Nephron (organoid): ENCODE measurements around the gene C16orf89.
A peak's percentile ranks its signal among the peaks of the same experiment; 100 is the strongest.

Experiments
- H3K27ac Mint-ChIP-seq, 3 experiments: 2 replicates each; pipeline ENCODE4 v1.8.0; 2020; ENCODE audit warnings: mixed read lengths in 3 of 3, mild to moderate bottlenecking in 2 of 3, moderate library complexity in 1 of 3
- H3K27me3 Mint-ChIP-seq: 2 replicates; pipeline ENCODE4 v1.8.0; 2021; ENCODE audit warnings: low read depth, mild to moderate bottlenecking, moderate library complexity, mixed read lengths
- H3K36me3 Mint-ChIP-seq: 2 replicates; pipeline ENCODE4 v1.8.0; 2020; ENCODE audit warnings: low read depth, mixed read lengths
- H3K4me1 Mint-ChIP-seq: 2 replicates; pipeline ENCODE4 v1.8.0; 2020; ENCODE audit warnings: mixed read lengths
- H3K4me3 Mint-ChIP-seq, 3 experiments: 2 replicates each; pipeline ENCODE4 v1.8.0; 2020; ENCODE audit warnings: mild to moderate bottlenecking in 3 of 3, mixed read lengths in 3 of 3, moderate library complexity in 2 of 3
- H3K9me3 Mint-ChIP-seq: 2 replicates; pipeline ENCODE4 v1.8.0; 2020; ENCODE audit warnings: mixed read lengths
- CTCF ChIP-seq, 3 experiments: fragments of 200-600 bp; sonication (generic); IDR thresholded peaks; one replicate each; pipeline ENCODE4 v1.5.0; 2021; ENCODE audit warnings: antibody characterized with exemption in 3 of 3; ENCODE audit not compliant: unreplicated experiment in 3 of 3

C16orf89 gene

GRCh38 chr16:5027086-5027485, 38.7 kb downstream of the C16orf89 start:
- TF ChIP-seq CTCF (IDR thresholded peaks at IDR 0.05; ENCODE audit: unreplicated experiment in 3 of 3): no peak
- Mint-ChIP-seq H3K27ac (no peak overlapping the region), H3K9me3 (no peaks in the 10 kb centered on the region), H3K4me1 (no peaks in the 10 kb centered on the region), H3K36me3 (no peaks in the 10 kb centered on the region), H3K27me3 (peaks cover 1% of the 10 kb centered on the region), H3K4me3 (no peak overlapping the region)

GRCh38 chr16:5026664-5027063, 39.1 kb downstream of the C16orf89 start:
- Mint-ChIP-seq H3K9me3 (no peaks in the 10 kb centered on the region), H3K36me3 (no peaks in the 10 kb centered on the region)
- no peak for TF ChIP-seq CTCF (IDR thresholded peaks at IDR 0.05; ENCODE audit: unreplicated experiment in 3 of 3)

GRCh38 chr16:5025171-5025632, 40.6 kb downstream of the C16orf89 start:
- Mint-ChIP-seq H3K36me3 (no peaks in the 10 kb centered on the region), H3K4me3 (no peak overlapping the region), H3K9me3 (no peaks in the 10 kb centered on the region), H3K27me3 (peaks cover 11% of the 10 kb centered on the region), H3K4me1 (no peaks in the 10 kb centered on the region), H3K27ac (no peak overlapping the region)
- TF ChIP-seq CTCF (IDR thresholded peaks at IDR 0.05; ENCODE audit: unreplicated experiment in 3 of 3): peak in 2 of 3 experiments; percentile 19 to 24

More at GRCh38 chr16:5026664-5027063, 39.1 kb downstream of the C16orf89 start:
- peaks cover 4% of the 10 kb centered on the region for H3K27me3 Mint-ChIP-seq
- no peaks in the 10 kb centered on the region for H3K4me1 Mint-ChIP-seq
- H3K27ac Mint-ChIP-seq: no peak overlapping the region
- H3K4me3 Mint-ChIP-seq: no peak overlapping the region

GRCh38 chr16:5024632-5025031, 41.1 kb downstream of the C16orf89 start:
- Mint-ChIP-seq H3K4me3 (no peak overlapping the region), H3K27ac (no peak overlapping the region), H3K27me3 (peaks cover 15% of the 10 kb centered on the region), H3K4me1 (no peaks in the 10 kb centered on the region), H3K9me3 (no peaks in the 10 kb centered on the region), H3K36me3 (no peaks in the 10 kb centered on the region)
- no peak for TF ChIP-seq CTCF (IDR thresholded peaks at IDR 0.05; ENCODE audit: unreplicated experiment in 3 of 3)

GRCh38 chr16:5022521-5022920, 43.2 kb downstream of the C16orf89 start:
- TF ChIP-seq CTCF (IDR thresholded peaks at IDR 0.05; ENCODE audit: unreplicated experiment in 3 of 3): no peak

GRCh38 chr16:5020551-5020950, 45.2 kb downstream of the C16orf89 start:
- no peak overlapping the region for H3K4me3 Mint-ChIP-seq
- peaks cover 22% of the 10 kb centered on the region for H3K27me3 Mint-ChIP-seq
- peaks cover 7% of the 10 kb centered on the region for H3K4me1 Mint-ChIP-seq
- H3K9me3 Mint-ChIP-seq: no peaks in the 10 kb centered on the region
- no peak overlapping the region for H3K27ac Mint-ChIP-seq
- H3K36me3 Mint-ChIP-seq: no peaks in the 10 kb centered on the region
- no peak for TF ChIP-seq CTCF (IDR thresholded peaks at IDR 0.05; ENCODE audit: unreplicated experiment in 3 of 3)

More at GRCh38 chr16:5022521-5022920, 43.2 kb downstream of the C16orf89 start:
- Mint-ChIP-seq H3K4me1 (peaks cover 7% of the 10 kb centered on the region), H3K4me3 (no peak overlapping the region), H3K36me3 (no peaks in the 10 kb centered on the region), H3K9me3 (no peaks in the 10 kb centered on the region), H3K27ac (no peak overlapping the region), H3K27me3 (peaks cover 15% of the 10 kb centered on the region)
